Mammary epithelial cell (primary cell): ENCODE data around the gene ARHGAP26.
"Not testable (repeated sequence)": the region's sequence is repeated elsewhere in the genome, so short reads cannot be mapped to it uniquely, and the experiment has no call there.

ENCODE experiments used
- CTCF ChIP-seq, 2 donors: IDR thresholded peaks in 1 of 2; conservative IDR thresholded peaks in 1 of 2; 2 replicates each; pipeline ENCODE4 v1.5.1; 2011 to 2012; ENCODE audit warnings: inconsistent platforms in 2 of 2, low read length in 2 of 2, mild to moderate bottlenecking in 2 of 2, control low read depth in 1 of 2, low read depth in 1 of 2; ENCODE audit not compliant: insufficient read depth in 1 of 2; ENCODE audit errors: extremely low read depth in 1 of 2
- EZH2 ChIP-seq: IDR thresholded peaks from 2 replicates; pipeline ENCODE4 v1.6.1; 2012; ENCODE audit warnings: low read length, inconsistent platforms, borderline replicate concordance

- TF ChIP-seq EZH2; CTCF (conservative IDR thresholded peaks at IDR 0.05 in 1 of 2, IDR thresholded peaks at IDR 0.05 in 1 of 2; ENCODE audit: extremely low read depth in 1 of 2, insufficient read depth in 1 of 2, low read depth in 1 of 2, low read length in 2 of 2): not testable (repeated sequence)
These were observed 195.3 kb downstream of the ARHGAP26 start for GRCh38 chr5:142965258-142966120.
